Central memory CD8-positive, alpha-beta T cell (primary cell): Measurements from ENCODE around the gene CERK.

ENCODE experiments used
- ATAC-seq: fragments of 150-1000 bp; cut with Tn5 transposase; replicated peaks from 2 replicates; pipeline ENCODE4 v1.10.0; 2022; ENCODE audit warnings: mild to moderate bottlenecking, moderate FRiP score, moderate number of reproducible peaks; ENCODE audit not compliant: poor library complexity, severe bottlenecking; ENCODE audit errors: extremely low read depth
- DNase-seq, 2 donors: peaks; one replicate each; pipeline ENCODE4 v3.0.0; 2021; ENCODE audit warnings: low spot score in 2 of 2
- H3K27ac Mint-ChIP-seq: one replicate; pipeline ENCODE4 v1.8.0; 2022; ENCODE audit warnings: low read depth, mild to moderate bottlenecking, moderate library complexity, mixed read lengths
- H3K27me3 Mint-ChIP-seq: one replicate; pipeline ENCODE4 v1.8.0; 2022; ENCODE audit warnings: mixed read lengths
- H3K36me3 Mint-ChIP-seq: one replicate; pipeline ENCODE4 v1.8.0; 2022; ENCODE audit warnings: mild to moderate bottlenecking, moderate library complexity, mixed read lengths; ENCODE audit not compliant: insufficient read depth
- H3K4me1 Mint-ChIP-seq: one replicate; pipeline ENCODE4 v1.8.0; 2022; ENCODE audit warnings: mixed read lengths
- H3K4me3 Mint-ChIP-seq: one replicate; pipeline ENCODE4 v1.8.0; 2022; ENCODE audit warnings: mild to moderate bottlenecking, moderate library complexity, mixed read lengths
- H3K9me3 Mint-ChIP-seq: one replicate; pipeline ENCODE4 v1.8.0; 2022; ENCODE audit warnings: mixed read lengths

Gene CERK

DNA sequence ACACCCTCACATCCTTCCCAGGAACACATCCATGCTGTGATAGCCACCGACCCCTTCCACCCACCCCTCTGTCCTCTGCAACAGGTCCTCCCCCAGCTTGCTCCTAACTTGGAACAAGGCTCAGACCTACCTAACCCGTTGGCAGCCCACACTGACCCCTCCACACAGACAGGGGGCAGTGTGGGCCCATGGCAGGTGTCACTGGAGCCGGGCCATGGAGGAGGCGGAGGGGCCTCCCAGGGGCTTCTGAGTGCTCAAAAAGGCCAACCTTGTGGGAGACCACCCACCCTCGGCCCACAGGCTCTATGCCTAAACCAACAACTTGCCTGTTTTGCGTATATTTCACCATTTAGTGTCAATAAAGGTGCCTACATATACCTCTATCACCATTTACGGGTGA lies 57.0 kb downstream of the CERK start:
- Mint-ChIP-seq H3K27ac (peak overlapping the region; percentile 25), H3K4me1 (no peaks in the 10 kb centered on the region), H3K36me3 (peaks cover 13% of the 10 kb centered on the region), H3K27me3 (no peaks in the 10 kb centered on the region), H3K9me3 (no peaks in the 10 kb centered on the region), H3K4me3 (no peak overlapping the region)
- no peak for DNase-seq
- ATAC-seq = no peak

DNA sequence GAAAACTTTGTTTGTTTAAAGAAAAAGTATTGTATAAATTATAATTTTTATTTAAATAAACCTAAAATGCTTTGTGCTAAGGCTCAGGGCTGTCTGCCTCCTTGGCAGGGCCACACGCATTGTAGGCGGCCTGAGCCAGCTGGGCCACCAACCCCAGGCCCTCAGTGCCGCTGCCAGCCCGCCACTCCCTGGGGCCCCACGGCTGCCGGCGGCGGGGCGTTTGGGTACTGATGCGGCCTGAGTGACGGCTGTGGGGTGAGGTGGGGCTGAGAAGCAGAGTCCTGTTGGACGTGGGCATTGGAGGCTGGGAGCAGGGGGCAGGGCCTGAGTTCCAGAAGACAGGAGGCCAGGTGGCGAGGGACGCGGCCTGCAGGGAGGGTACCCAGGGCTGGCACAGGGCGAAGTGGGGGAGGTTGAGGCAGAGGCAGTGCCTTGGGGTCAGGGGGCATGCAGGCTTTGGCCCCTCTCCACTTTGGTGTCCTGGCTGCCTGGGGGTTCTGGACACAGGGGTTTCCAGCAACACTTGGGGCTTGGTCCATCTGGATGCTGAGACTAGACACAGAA lies 58.3 kb downstream of the CERK start:
- H3K36me3 Mint-ChIP-seq = peaks cover 7% of the 10 kb centered on the region
- H3K4me3 Mint-ChIP-seq = no peak overlapping the region
- no peak overlapping the region for H3K27ac Mint-ChIP-seq
- H3K27me3 Mint-ChIP-seq = no peaks in the 10 kb centered on the region
- no peaks in the 10 kb centered on the region for H3K9me3 Mint-ChIP-seq
- no peak for ATAC-seq
- H3K4me1 Mint-ChIP-seq = peaks cover 3% of the 10 kb centered on the region
- no peak for DNase-seq

DNA sequence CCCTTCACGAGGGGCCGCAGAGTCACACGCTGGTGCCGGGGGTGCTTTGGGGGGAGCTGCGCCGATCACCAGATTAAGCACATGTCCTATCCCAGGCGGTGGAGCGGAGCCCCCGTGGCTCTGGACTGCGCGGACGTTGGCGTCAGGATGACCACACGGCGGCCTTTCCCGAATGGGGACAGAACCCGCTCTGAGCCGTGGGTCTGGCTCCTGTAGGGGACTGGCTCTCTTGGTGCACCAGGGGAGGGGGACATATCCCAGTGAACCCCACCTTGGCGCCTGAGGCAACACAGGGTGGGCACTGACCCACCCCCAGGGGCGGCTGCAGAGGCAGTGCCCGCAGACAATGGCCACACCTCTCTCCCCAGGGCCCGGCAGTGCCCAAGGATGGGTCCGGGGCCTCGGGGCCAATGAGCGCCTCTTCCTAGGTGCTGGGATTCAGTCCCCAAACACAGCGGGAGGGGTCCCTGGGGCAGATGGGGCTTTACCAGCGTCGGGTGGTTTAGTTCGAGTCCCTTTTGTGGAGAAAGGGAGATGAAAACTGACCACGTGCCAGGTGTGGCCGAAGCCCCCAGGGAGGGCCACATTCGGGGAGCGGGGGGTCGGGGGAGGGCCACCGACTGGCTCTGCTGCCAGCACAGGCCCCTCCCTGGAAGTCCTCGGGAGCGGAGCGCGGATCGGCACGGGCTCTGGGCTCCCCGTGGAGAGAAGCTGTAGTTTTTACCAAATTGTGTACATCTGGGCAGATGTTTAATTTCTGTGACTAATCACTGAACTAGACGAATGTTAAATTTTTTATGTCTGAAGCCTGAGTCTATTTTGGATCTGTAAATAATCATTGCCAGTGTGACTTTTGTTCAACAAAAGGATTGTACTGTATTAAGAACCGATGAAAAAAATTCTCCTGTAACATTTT lies 59.0 kb downstream of the CERK start:
- ATAC-seq (no peak), DNase-seq (no peak)
- Mint-ChIP-seq H3K36me3 (peaks cover 10% of the 10 kb centered on the region), H3K4me1 (peaks cover 10% of the 10 kb centered on the region), H3K27ac (no peak overlapping the region), H3K4me3 (no peak overlapping the region), H3K27me3 (no peaks in the 10 kb centered on the region), H3K9me3 (no peaks in the 10 kb centered on the region)

GRCh38 chr22:46678003-46678657 lies 59.9 kb downstream of the CERK start:
- Mint-ChIP-seq H3K4me3 (no peak overlapping the region), H3K27ac (no peak overlapping the region), H3K4me1 (peaks cover 10% of the 10 kb centered on the region), H3K27me3 (no peaks in the 10 kb centered on the region), H3K9me3 (no peaks in the 10 kb centered on the region), H3K36me3 (peaks cover 12% of the 10 kb centered on the region)
- ATAC-seq (no peak), DNase-seq (no peak)

GRCh38 chr22:46677323-46678002 lies 60.6 kb downstream of the CERK start:
- H3K4me1 Mint-ChIP-seq = peaks cover 10% of the 10 kb centered on the region
- no peak overlapping the region for H3K27ac Mint-ChIP-seq
- no peak for DNase-seq
- no peaks in the 10 kb centered on the region for H3K27me3 Mint-ChIP-seq
- H3K9me3 Mint-ChIP-seq = no peaks in the 10 kb centered on the region
- ATAC-seq = no peak
- H3K4me3 Mint-ChIP-seq = no peak overlapping the region
- H3K36me3 Mint-ChIP-seq = peaks cover 11% of the 10 kb centered on the region

DNA sequence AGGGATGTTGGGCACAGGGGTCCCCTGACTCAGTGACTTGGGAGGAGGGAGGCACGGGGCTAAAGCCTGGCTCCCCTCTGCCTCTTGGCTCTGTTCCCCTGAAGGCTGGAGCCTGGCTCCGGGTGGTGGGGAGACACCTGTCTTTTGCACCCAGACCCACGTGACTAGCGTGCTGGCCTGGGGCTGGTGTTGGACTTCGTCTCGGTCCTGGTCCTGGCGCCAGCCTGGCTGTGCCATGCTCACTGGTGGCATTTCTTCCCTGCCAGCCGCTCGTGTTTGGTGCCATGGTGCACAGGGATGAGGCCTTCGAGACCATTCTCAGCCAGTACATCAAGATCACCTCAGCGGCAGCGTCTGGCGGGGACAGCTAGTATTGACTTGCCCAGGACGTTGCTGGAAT lies 61.2 kb downstream of the CERK start:
- Mint-ChIP-seq H3K4me3 (no peak overlapping the region), H3K27ac (no peak overlapping the region), H3K27me3 (no peaks in the 10 kb centered on the region), H3K4me1 (peaks cover 10% of the 10 kb centered on the region), H3K36me3 (peaks cover 11% of the 10 kb centered on the region), H3K9me3 (no peaks in the 10 kb centered on the region)
- no peak for ATAC-seq
- no peak for DNase-seq

GRCh38 chr22:46676479-46676878 lies 61.6 kb downstream of the CERK start:
- Mint-ChIP-seq H3K36me3 (peaks cover 11% of the 10 kb centered on the region), H3K27ac (no peak overlapping the region), H3K4me3 (no peak overlapping the region), H3K27me3 (no peaks in the 10 kb centered on the region), H3K9me3 (no peaks in the 10 kb centered on the region), H3K4me1 (peaks cover 10% of the 10 kb centered on the region)
- no peak for DNase-seq
- ATAC-seq = no peak

GRCh38 chr22:46675938-46676337 lies 62.1 kb downstream of the CERK start:
- Mint-ChIP-seq H3K27ac (no peak overlapping the region), H3K27me3 (no peaks in the 10 kb centered on the region), H3K9me3 (no peaks in the 10 kb centered on the region), H3K4me1 (peaks cover 10% of the 10 kb centered on the region), H3K36me3 (peaks cover 11% of the 10 kb centered on the region), H3K4me3 (no peak overlapping the region)
- ATAC-seq (no peak), DNase-seq (no peak)

- H3K27me3 Mint-ChIP-seq = no peaks in the 10 kb centered on the region
- H3K4me1 Mint-ChIP-seq = peaks cover 10% of the 10 kb centered on the region
- DNase-seq (no peak), ATAC-seq (no peak)
- H3K4me3 Mint-ChIP-seq = no peak overlapping the region
- no peaks in the 10 kb centered on the region for H3K9me3 Mint-ChIP-seq
- H3K36me3 Mint-ChIP-seq = peaks cover 11% of the 10 kb centered on the region
- no peak overlapping the region for H3K27ac Mint-ChIP-seq
Measured at GRCh38 chr22:46675479-46675878, 62.6 kb downstream of the CERK start.

DNA sequence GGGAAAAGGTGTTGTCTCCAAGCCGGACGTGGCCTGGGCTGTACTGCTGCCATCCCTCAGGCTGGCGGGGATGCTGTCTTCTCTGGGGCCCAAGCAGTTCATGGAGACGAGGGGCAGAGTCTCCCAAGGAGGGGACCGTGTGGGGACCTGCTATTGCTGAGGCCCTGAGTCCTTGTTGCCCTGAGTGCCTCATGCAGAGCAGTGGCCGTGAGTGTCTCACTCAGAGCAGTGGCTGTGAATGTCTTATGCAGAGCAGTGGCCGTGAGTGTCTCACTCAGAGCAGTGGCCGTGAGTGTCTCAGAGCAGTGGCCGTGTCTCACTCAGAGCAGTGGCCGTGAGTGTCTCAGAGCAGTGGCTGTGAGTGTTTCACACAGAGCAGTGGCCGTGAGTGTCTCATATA lies 63.1 kb downstream of the CERK start:
- H3K4me3 Mint-ChIP-seq = peak overlapping the region; percentile 83
- peaks cover 11% of the 10 kb centered on the region for H3K36me3 Mint-ChIP-seq
- H3K27me3 Mint-ChIP-seq = no peaks in the 10 kb centered on the region
- peak overlapping the region; percentile 96 for H3K27ac Mint-ChIP-seq
- peak; percentile 15 for ATAC-seq
- DNase-seq = no peak
- H3K4me1 Mint-ChIP-seq = peaks cover 10% of the 10 kb centered on the region
- no peaks in the 10 kb centered on the region for H3K9me3 Mint-ChIP-seq

GRCh38 chr22:46674367-46674781 lies 63.7 kb downstream of the CERK start:
- ATAC-seq (peak; percentile 91), DNase-seq (peak; percentile 55 to 81)
- peak overlapping the region; percentile 83 for H3K4me3 Mint-ChIP-seq
- no peaks in the 10 kb centered on the region for H3K27me3 Mint-ChIP-seq
- H3K9me3 Mint-ChIP-seq = no peaks in the 10 kb centered on the region
- H3K4me1 Mint-ChIP-seq = peaks cover 10% of the 10 kb centered on the region
- H3K36me3 Mint-ChIP-seq = peaks cover 11% of the 10 kb centered on the region
- H3K27ac Mint-ChIP-seq = peak overlapping the region; percentile 96

GRCh38 chr22:46673662-46674236 lies 64.3 kb downstream of the CERK start:
- Mint-ChIP-seq H3K27ac (peak overlapping the region; percentile 96), H3K9me3 (no peaks in the 10 kb centered on the region), H3K27me3 (no peaks in the 10 kb centered on the region), H3K4me3 (peak overlapping the region; percentile 83), H3K36me3 (peaks cover 11% of the 10 kb centered on the region), H3K4me1 (peaks cover 10% of the 10 kb centered on the region)
- ATAC-seq (no peak), DNase-seq (no peak)
